NCI-H446 treated with DMSO at 0.1 percent for 48 hours (cell line): ENCODE data around the gene PF4V1.

Experiments
- DNase-seq: peaks from one replicate; lab custom pipeline; 2025; lab: John Stamatoyannopoulos, UW

Gene PF4V1

DNA sequence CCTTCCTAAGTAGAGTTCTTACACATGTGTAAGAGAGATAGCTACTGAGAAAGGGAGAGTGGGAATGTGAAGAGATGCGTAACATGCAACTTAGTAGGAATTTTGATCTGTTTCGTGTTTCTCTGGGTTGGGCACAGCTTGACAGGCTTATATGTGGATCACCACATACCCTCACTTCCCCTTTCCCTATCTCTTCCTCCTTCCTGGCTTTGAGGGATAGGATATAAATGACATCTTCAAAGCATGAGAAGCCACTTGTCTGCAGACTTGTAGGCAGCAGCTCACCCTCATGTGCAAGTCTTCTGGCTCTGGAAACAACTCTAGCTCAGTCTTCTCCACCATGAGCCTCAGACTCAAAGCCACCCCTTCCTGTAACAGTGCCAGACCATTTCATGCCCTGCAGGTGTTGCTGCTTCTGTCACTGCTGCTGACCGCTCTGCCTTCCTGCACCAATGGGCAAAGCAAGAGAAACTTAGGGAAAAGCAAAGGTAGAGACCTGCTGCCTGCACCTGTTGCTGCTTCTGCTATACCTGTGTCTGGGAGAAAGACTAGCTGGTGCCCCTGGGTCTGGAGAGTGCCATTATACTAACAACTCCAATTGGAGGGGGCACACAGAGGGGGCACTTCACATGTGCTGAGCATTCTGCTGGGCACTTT, 5.4 kb upstream of the PF4V1 start:
- no peak for DNase-seq

DNA sequence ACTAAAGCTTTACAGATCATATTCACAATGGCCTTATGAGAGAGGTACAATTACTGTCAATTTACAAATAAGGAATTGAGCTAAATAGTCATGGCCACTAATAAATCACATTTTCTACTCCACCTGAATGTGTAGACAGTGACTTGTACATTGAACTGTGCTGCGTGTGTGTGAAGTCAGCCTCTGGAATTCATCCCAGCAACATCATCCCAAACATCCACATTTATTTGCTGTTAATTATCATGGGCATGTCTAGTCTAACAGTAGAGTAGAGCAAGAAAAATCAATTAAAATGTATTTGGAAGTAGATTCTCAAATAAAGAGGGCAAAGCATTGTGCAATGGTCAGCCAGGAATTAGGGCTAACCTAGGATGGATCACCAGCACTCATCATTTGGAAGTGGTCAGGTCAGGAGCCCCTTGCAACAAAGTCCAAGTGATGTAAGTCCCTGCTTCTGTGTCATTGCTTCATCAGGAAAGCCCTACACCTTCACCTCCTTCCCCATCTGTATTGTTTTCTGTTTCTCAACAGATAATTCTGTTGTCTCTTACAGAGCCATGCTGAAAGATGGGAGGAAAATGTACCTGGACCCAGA, 4.8 kb upstream of the PF4V1 start:
- no peak for DNase-seq

GRCh38 chr4:73850261-73850970, 2.7 kb upstream of the PF4V1 start:
- no peak for DNase-seq

- no peak for DNase-seq
Observed at GRCh38 chr4:73851293-73851692, 1.8 kb upstream of the PF4V1 start.

DNA sequence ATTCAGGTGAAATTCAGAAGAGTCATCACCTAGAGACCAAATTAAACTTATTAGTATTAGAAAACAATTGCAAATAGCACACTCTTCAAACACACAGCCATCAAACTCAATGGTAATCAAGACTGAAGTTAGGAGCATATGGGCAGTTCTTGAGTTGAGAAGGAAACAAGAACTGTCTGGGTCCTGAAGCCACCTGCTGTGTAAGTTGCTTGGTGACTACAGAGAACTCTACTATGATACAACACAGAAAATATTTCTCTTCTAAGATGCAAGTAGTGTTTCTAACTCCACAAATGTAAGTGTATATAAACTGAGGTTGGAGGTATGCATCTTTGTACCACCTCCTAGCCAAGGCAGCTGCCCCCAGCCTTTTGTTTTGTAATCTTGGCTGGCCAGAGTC, 325 bp upstream of the PF4V1 start:
- DNase-seq, result no peak

DNA sequence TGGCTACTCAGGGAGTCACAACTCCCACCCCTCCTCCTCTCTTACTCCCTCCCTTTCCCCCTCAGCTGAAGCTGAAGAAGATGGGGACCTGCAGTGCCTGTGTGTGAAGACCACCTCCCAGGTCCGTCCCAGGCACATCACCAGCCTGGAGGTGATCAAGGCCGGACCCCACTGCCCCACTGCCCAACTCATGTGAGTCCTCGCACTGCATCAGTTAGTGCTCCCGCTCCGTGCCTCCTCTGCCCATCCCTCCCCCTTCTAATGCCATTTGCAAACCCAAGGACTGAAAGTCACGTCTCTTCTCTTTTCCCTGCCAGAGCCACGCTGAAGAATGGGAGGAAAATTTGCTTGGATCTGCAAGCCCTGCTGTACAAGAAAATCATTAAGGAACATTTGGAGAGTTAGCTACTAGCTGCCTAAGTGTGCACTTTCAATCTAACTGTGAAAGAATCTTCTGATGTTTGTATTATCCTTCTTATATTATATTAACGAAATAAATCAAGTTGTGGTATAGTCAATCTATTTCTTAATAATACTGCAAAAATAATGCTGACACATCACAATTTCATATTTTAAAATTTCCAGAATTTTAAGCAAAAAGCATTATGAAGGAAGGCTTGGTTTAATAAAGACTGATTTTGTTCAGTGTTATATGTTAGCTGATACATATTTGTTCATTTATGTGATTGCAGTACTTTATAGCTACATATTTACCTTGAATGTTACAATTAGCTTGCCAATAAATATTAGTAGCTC, 800 bp downstream of the PF4V1 start:
- no peak for DNase-seq

DNA sequence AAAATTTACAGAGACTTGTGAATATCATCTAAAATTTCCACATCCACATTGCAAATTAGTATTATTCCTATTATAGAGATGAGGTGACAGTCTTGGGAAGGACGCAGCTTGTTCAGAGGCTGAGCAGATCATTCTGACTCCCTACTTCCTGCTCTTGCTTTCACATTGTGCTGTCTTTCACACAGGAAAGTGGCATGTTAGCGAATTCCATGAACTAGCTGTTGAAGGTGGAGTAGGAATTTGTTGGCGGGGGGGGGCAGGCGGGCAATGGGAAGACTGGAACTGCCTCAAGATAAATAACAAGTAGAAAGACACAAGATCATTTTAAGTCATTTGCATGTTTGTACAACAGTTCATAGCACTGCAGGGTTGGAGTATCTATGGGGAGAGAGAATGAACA, 2.3 kb downstream of the PF4V1 start:
- no peak for DNase-seq

DNA sequence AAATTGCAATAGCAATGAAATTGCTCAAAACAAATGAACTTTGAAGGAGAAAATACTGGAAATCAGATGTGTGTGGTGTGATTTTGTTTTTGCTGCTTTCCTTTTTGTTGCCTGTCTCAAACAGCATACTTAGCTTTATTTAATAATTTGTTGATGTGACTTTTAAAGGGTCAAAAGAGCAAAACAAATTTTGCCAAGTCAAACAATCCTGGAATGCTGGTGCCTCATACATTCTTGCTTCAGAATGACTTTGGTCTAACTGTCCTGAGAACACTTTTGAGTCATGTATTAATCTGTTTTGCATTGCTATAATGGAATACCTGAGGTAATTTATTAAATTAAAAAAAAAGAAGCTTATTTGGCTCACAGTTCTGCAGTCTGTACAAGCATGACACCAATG, 3.4 kb downstream of the PF4V1 start:
- no peak for DNase-seq

GRCh38 chr4:73859614-73860088, 6.6 kb downstream of the PF4V1 start:
- DNase-seq, result no peak

DNA sequence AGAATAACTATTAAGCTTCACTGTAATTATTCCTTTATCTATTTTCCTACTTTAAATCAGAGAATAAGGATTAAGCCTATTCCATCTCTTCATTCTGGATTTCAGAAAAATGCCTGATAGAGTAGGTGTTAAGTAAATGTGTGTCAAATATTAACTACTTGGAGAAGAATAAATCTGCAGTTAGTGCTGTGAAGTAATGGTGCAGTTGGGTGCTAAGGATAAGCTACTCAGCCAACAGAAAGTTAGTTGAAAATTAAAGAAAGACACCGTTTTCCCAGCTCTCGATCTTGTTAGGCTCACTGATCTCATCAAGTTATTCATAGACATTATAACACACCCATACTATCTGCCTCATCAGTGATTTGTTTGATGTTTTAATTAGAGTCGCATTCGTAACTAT, 7.1 kb downstream of the PF4V1 start:
- no peak for DNase-seq

DNA sequence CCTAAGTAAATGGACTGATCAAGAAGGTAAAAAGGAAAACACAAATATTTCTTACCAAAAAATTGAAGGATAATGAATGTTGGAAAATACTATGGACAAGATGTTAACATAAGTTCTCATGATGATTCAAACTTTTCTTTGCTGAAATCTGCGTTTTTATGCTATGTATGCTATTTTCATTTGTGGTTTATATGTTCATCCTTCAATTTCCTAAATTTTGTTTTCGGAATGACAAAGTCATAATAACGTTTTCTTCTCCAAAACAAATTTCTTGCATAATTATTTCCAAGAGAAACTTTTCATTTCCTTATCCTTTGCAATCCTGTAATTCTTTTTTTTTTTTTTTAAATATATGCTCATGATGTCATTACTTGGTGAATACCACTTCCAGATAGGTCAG, 7.8 kb downstream of the PF4V1 start:
- DNase-seq, result no peak

DNA sequence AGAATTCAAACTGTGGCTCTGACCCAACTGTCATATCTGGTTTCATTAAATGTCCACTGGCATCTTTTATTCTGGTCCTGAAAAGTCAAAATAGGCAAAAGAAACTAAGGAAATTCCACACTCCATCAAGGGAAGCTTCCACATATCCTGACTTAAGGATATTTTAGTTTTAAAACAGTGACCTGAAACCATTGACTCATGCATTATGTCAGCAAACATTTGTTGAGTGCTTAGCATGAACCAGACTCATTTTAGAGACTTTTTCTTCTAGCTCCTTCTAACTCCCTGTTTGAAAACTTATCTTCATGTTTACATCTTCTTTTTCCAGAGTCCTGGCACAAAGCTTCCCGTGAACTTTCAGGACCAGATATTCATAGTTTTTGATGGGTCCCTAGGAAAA, 9.2 kb downstream of the PF4V1 start:
- DNase-seq, result no peak

DNA sequence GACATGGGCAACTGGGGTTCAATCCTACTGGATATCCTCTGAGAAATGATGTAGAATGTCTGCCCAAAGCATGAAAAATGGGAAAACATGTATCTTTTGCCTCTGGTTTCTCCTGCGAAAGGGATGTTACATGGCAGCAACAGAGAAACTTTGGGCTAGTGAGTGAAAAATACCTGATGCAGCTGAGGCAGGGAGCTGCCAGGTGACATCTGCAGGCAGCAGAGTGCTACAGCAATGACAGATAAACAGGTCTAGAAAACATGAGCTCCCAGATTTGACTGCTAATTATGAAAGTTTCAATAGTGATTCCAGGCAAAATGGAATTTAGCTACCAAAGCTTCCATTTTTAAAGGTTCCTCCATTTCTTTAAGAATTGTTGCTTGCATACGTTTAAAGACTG, 11.3 kb downstream of the PF4V1 start:
- DNase-seq, result no peak

DNA sequence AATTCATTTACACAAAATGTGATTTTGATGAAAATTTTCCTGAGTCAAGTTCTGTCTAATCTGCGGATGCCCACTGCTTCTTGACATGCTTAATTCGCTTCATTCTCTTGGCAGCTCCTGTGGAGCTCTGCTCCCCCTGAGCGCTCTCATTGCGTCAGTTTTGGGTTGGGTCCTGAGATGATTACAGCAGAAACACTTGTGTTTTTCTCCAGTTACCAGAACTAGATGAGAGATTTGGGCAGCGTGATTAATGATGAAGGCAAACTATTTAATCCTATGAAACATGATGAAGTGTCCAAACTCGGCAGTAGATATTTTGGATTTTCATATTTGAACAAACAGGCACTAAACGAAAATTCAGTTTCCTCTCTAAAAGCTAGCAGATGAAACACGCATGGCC, 11.9 kb downstream of the PF4V1 start:
- DNase-seq, result no peak

DNA sequence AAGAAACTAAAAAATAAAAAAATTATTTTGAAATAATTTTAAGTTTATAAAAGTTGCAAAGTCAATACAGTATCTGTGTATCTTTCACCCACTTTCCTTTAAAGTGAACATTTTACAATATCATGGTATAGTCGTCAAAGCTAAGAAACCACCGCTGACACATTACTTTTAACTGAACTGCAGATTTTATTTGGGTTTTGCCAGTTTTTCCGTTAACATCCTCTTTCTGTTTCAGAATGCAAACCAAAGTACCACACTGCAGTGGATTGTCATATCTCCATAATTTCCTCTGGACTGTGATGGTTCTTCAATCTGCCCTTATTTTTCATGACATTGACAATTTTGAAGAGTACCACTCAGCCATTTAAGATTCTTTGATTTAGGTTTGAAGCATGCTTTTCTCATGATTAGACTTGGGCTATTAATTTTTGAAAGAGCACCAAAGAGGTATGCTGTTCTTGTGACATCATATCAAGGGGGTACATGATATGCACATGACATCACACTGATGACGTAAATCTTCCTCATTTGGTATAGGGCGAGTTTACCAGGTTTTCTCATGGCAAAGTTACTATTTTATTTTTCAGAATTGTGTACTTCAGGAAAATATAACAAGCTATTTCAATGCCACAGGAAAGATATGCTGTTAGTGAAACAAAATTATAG, 12.5 kb downstream of the PF4V1 start:
- no peak for DNase-seq

GRCh38 chr4:73866246-73866645, 13.2 kb downstream of the PF4V1 start:
- DNase-seq, result no peak

DNA sequence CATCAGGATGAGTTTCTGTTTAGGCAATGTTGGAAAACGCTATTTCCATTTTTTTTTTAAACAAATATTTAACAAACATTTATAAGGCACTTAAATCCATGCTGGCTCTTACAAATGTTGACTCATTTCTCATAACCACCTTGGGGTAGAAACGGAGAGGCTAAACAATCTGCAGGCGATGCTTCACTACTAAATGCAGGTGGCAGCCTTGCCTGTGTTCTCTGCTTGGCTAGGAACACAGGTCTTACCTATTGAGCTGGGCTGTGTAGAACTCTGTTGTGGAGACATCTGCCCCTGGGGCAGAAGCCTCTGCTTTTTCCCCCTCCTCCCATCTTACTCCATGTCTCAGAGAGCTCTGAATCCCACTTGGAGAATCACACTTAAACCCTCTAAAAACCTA, 14.7 kb downstream of the PF4V1 start:
- no peak for DNase-seq

DNA sequence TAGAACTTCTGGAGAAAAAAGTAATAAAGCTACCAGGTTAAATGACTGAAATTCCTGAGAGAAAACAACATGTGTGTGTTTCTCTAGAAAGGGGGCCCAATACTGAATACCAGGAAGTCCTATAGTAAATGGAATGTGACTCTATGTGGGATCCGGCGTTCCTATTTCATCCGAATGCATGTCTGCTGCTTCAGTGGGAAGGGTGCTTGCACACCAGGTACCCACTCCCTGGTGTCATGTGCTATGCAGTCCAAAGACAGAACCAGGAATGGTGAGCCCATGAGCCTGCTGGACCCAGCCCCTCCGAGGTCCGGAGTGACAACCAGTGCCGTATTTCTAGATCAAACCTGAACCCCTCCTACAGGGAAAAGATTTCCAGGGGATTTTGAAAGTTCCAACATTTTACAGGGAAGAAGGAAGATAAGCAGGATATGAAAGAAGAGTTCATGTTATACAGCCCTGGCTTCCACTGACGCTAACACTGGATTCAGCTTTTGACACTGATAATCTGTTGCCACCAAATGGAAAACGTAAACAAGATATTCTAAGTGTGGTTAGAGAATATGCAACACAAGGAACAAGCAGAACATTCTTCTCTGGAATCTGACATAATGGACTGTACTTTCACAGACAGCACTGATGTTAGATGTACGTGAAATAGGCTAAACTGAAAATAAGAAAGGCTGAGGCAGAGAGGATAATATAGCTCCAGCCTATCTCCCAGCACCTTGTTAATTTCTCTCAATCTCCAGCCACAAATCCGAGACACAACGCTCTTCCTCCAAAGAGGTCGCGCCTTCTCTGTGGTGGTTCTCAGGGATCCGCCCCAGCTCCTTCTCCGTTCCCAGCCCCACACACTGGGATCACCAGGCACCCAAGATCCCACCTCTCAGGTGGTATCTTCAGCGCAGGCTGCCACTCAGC, 15.4 kb downstream of the PF4V1 start:
- DNase-seq, result no peak

DNA sequence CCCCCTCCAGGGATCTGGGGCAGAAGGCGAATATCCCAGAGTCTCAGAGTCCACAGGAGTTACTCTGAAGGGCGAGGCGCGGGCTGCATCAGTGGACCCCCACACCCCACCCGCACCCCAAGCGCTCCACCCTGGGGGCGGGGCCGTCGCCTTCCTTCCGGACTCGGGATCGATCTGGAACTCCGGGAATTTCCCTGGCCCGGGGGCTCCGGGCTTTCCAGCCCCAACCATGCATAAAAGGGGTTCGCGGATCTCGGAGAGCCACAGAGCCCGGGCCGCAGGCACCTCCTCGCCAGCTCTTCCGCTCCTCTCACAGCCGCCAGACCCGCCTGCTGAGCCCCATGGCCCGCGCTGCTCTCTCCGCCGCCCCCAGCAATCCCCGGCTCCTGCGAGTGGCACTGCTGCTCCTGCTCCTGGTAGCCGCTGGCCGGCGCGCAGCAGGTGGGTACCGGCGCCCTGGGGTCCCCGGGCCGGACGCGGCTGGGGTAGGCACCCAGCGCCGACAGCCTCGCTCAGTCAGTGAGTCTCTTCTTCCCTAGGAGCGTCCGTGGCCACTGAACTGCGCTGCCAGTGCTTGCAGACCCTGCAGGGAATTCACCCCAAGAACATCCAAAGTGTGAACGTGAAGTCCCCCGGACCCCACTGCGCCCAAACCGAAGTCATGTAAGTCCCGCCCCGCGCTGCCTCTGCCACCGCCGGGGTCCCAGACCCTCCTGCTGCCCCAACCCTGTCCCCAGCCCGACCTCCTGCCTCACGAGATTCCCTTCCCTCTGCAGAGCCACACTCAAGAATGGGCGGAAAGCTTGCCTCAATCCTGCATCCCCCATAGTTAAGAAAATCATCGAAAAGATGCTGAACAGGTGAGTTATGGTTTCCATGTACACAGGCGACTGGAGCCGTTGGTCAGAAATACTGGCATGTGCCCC, 16.3 kb downstream of the PF4V1 start, which contains the start of gene CXCL1:
Gene CXCL1, plus strand, starts transcription at position 264 of the 926 bp plus-strand sequence. Its CDS starts 78 bp downstream, at position 342.
- DNase-seq, result no peak

GRCh38 chr4:73870260-73870659, 17.2 kb downstream of the PF4V1 start:
- no peak for DNase-seq
